ENCODE measurements around the gene PLXNA1.

DNA sequence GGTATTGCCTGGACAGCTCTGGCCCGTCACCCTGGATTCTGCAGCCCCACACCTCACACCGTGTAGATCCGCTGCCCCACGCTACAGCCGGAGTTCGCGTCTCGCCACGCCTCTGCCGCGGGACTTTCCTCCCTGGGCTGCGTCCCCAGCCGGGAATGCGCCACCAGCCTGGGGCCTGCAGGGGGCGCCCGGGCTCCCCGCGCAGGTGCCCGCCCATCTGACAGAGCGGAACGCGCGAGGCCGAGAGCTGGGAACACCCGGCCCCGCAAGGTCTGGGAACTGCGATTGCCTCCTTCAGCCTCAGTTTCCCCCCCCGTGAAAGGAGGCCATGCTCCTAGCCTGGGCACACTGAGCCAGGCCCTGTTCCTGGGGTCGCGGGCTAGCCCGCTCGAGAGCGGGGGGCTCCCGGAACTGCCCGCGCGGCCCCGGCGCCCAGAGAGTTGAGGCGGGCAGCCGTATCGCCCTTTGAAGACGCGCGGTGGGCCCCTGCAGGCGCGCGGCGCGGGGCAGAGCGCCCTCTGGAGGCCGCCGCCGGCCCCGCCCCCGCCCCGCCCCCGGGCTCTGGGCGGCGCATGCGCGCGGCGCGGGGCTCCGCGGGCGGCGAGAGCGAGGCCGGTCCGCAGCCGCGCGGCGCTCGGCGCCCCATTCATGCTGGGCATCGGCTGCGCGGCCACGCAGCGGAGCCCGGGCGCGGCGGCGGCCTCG lies at the start of gene PLXNA1:
- TF ChIP-seq EZH2phosphoT487 (IDR thresholded peaks at IDR 0.05; ENCODE audit: low read length) (no peak), EZH2 (optimal IDR thresholded peaks at IDR 0.05; ENCODE audit: low read depth, low read length) (no peak)
- TF ChIP-seq, protein P1, sequence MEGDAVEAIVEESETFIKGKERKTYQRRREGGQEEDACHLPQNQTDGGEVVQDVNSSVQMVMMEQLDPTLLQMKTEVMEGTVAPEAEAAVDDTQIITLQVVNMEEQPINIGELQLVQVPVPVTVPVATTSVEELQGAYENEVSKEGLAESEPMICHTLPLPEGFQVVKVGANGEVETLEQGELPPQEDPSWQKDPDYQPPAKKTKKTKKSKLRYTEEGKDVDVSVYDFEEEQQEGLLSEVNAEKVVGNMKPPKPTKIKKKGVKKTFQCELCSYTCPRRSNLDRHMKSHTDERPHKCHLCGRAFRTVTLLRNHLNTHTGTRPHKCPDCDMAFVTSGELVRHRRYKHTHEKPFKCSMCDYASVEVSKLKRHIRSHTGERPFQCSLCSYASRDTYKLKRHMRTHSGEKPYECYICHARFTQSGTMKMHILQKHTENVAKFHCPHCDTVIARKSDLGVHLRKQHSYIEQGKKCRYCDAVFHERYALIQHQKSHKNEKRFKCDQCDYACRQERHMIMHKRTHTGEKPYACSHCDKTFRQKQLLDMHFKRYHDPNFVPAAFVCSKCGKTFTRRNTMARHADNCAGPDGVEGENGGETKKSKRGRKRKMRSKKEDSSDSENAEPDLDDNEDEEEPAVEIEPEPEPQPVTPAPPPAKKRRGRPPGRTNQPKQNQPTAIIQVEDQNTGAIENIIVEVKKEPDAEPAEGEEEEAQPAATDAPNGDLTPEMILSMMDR (IDR thresholded peaks at IDR 0.05; ENCODE audit: low read length) = peak; percentile 91

All from MM.1S (cell line).